H1 (cell line): ENCODE measurements around the gene IL17REL. TPM values are rescaled to one million over a fixed set of nuclear protein-coding genes. Genes with fewer than 3 reads are reported as not detected.

Source experiments
- CTCF ChIA-PET: fragments of 300-600 bp; sonication (Branson Sonifier 250); formaldehyde crosslinking; loops from one replicate; lab custom pipeline; 2021; ENCODE audit not compliant: partially characterized antibody; lab: Charles Lee
- POLR2A ChIA-PET: fragments of 300-600 bp; sonication (Branson Sonifier 250); formaldehyde crosslinking; loops from one replicate; lab custom pipeline; 2021; ENCODE audit warnings: inconsistent platforms; ENCODE audit not compliant: partially characterized antibody; lab: Charles Lee
- DNase-seq, 2 experiments: peaks; one replicate each; pipeline versions ENCODE4 v3.0.0 to v3.0.0-alpha.2; 2010 to 2022; ENCODE audit warnings: low spot score in 2 of 2, low read depth in 1 of 2, mixed read lengths in 1 of 2
- FAIRE-seq: peaks from 2 replicates; lab custom pipeline; 2011; peaks lifted over from hg19 to GRCh38; lab: Jason Lieb, UNC
- H2AFZ ChIP-seq: 2 replicates; pipeline ENCODE4 v1.8.1; 2012; ENCODE audit warnings: low read length, inconsistent platforms
- H2AK5ac ChIP-seq: 2 replicates; pipeline ENCODE4 v1.6.1; 2013; ENCODE audit warnings: low read depth, low read length
- H2BK120ac ChIP-seq: replicated peaks from 2 replicates; pipeline ENCODE3; 2013; ENCODE audit warnings: low read depth, low read length, inconsistent platforms
- H2BK12ac ChIP-seq: 2 replicates; pipeline ENCODE4 v1.6.1; 2013; ENCODE audit warnings: low read depth, low read length
- H2BK15ac ChIP-seq: 2 replicates; pipeline ENCODE4 v1.6.1; 2013; ENCODE audit warnings: low read length
- H2BK20ac ChIP-seq: 2 replicates; pipeline ENCODE4 v1.6.1; 2013; ENCODE audit warnings: low read length
- H2BK5ac ChIP-seq: 2 replicates; pipeline ENCODE4 v1.6.1; 2013; ENCODE audit warnings: low read depth, low read length
- H3K14ac ChIP-seq: 2 replicates; pipeline ENCODE4 v1.6.1; 2013; ENCODE audit warnings: inconsistent platforms; ENCODE audit not compliant: insufficient read length
- H3K18ac ChIP-seq: 2 replicates; pipeline ENCODE4 v1.6.1; 2013; ENCODE audit warnings: low read length; ENCODE audit errors: extremely low read depth
- H3K23ac ChIP-seq: 2 replicates; pipeline ENCODE4 v1.6.1; 2013; ENCODE audit warnings: inconsistent platforms; ENCODE audit not compliant: insufficient read length
- H3K23me2 ChIP-seq: 2 replicates; pipeline ENCODE4 v1.6.1; 2013; ENCODE audit warnings: low read depth, low read length
- H3K27ac ChIP-seq: 2 replicates; pipeline ENCODE4 v1.6.1; 2011; ENCODE audit warnings: low read depth, low read length, inconsistent platforms
- H3K27me3 ChIP-seq, 4 experiments: replicated peaks in 1 of 4; 1 replicate in 1 of 4; 2 replicates in 3 of 4; pipeline versions ENCODE4 v1.6.1 to v1.8.1; 2011 to 2013; ENCODE audit warnings: low read length in 3 of 4, mild to moderate bottlenecking in 3 of 4, inconsistent platforms in 2 of 4, mixed read lengths in 2 of 4, moderate library complexity in 1 of 4; ENCODE audit not compliant: control insufficient read depth in 3 of 4, insufficient read depth in 3 of 4; ENCODE audit errors: extremely low read depth in 1 of 4
- H3K36me3 ChIP-seq, 4 experiments: 2 replicates each; pipeline versions ENCODE4 v1.6.1 to v1.8.1; 2011 to 2013; ENCODE audit warnings: mild to moderate bottlenecking in 4 of 4, low read length in 3 of 4, moderate library complexity in 2 of 4, control low read depth in 1 of 4, inconsistent platforms in 1 of 4; ENCODE audit not compliant: insufficient read depth in 4 of 4, control insufficient read depth in 2 of 4
- H3K4ac ChIP-seq: replicated peaks from 2 replicates; pipeline ENCODE3; 2013; ENCODE audit warnings: low read length, low read depth, mixed read lengths, inconsistent platforms; ENCODE audit not compliant: insufficient read length
- H3K4me1 ChIP-seq, 4 experiments: replicated peaks in 1 of 4; 1 replicate in 1 of 4; 2 replicates in 3 of 4; pipeline versions ENCODE4 v1.6.1 to v1.8.1; 2011 to 2013; ENCODE audit warnings: low read length in 3 of 4, inconsistent platforms in 2 of 4, mixed read lengths in 1 of 4; ENCODE audit not compliant: insufficient read depth in 4 of 4, control insufficient read depth in 3 of 4
- H3K4me2 ChIP-seq, 2 experiments: 2 replicates each; pipeline versions ENCODE4 v1.6.1 to v1.8.1; 2011 to 2013; ENCODE audit warnings: low read depth in 2 of 2, low read length in 2 of 2, control low read depth in 1 of 2, inconsistent platforms in 1 of 2, mild to moderate bottlenecking in 1 of 2; ENCODE audit not compliant: insufficient read depth in 1 of 2
- H3K4me3 ChIP-seq, 4 experiments: fragments of 200-600, 300-600 bp in 1 of 4; sonication (generic), shearing (Covaris generic), sonication (Bioruptor Twin) in 1 of 4; 2 replicates each; pipeline versions ENCODE4 v1.5.1 to v1.8.1; 2011 to 2016; ENCODE audit warnings: low read length in 4 of 4, low read depth in 3 of 4, control low read depth in 2 of 4, inconsistent platforms in 2 of 4, mild to moderate bottlenecking in 2 of 4, mixed read lengths in 1 of 4, moderate library complexity in 1 of 4; ENCODE audit not compliant: insufficient read depth in 2 of 4; ENCODE audit errors: extremely low read depth in 1 of 4
- H3K56ac ChIP-seq: replicated peaks from 2 replicates; pipeline ENCODE3; 2013; ENCODE audit warnings: low read depth, mild to moderate bottlenecking, mixed read lengths, low read length, inconsistent platforms; ENCODE audit not compliant: insufficient read length
- H3K79me1 ChIP-seq: 2 replicates; pipeline ENCODE4 v1.6.1; 2013; ENCODE audit warnings: low read depth, low read length, control low read depth
- H3K79me2 ChIP-seq, 2 experiments: 2 replicates each; pipeline versions ENCODE4 v1.6.1 to v1.8.1; 2012 to 2013; ENCODE audit warnings: low read length in 2 of 2, mild to moderate bottlenecking in 2 of 2, inconsistent platforms in 1 of 2; ENCODE audit not compliant: insufficient read depth in 2 of 2, control insufficient read depth in 1 of 2
- H3K9ac ChIP-seq, 4 experiments: replicated peaks in 1 of 4; 1 replicate in 1 of 4; 2 replicates in 3 of 4; pipeline versions ENCODE4 v1.6.1 to v1.8.1; 2011 to 2013; ENCODE audit warnings: low read depth in 3 of 4, low read length in 3 of 4, control low read depth in 2 of 4, mild to moderate bottlenecking in 2 of 4, moderate library complexity in 2 of 4, inconsistent platforms in 1 of 4; ENCODE audit errors: extremely low read depth in 1 of 4
- H3K9me3 ChIP-seq, 2 experiments: 2 replicates each; pipeline versions ENCODE4 v1.6.1 to v1.8.1; 2012 to 2013; ENCODE audit warnings: mild to moderate bottlenecking in 2 of 2, moderate library complexity in 2 of 2, control low read depth in 1 of 2, inconsistent platforms in 1 of 2, low read depth in 1 of 2, low read length in 1 of 2, mixed read lengths in 1 of 2; ENCODE audit not compliant: insufficient read depth in 2 of 2
- H4K20me1 ChIP-seq, 2 experiments: replicated peaks in 1 of 2; 2 replicates each; pipeline versions ENCODE3 to v1.8.1; 2011 to 2013; ENCODE audit warnings: inconsistent platforms in 2 of 2, low read length in 2 of 2, mild to moderate bottlenecking in 1 of 2; ENCODE audit not compliant: insufficient read depth in 2 of 2, control insufficient read depth in 1 of 2
- H4K5ac ChIP-seq: 2 replicates; pipeline ENCODE4 v1.6.1; 2013; ENCODE audit warnings: low read length, low read depth, mixed read lengths, inconsistent platforms; ENCODE audit not compliant: insufficient read length
- H4K8ac ChIP-seq: 2 replicates; pipeline ENCODE4 v1.8.0; 2013; ENCODE audit warnings: mild to moderate bottlenecking, moderate library complexity, low read length, inconsistent platforms; ENCODE audit not compliant: insufficient read depth; ENCODE audit errors: extremely low read depth
- H4K91ac ChIP-seq: replicated peaks from 2 replicates; pipeline ENCODE3; 2013; ENCODE audit warnings: low read length, mixed read lengths, inconsistent platforms; ENCODE audit not compliant: insufficient read length
- ATF2 ChIP-seq: IDR thresholded peaks from 2 replicates; pipeline ENCODE4 v1.6.1; 2012; ENCODE audit warnings: low read length, inconsistent platforms
- CEBPB ChIP-seq: IDR thresholded peaks from 2 replicates; pipeline ENCODE4 v1.6.1; 2012; ENCODE audit warnings: low read depth, low read length
- CHD1 ChIP-seq: IDR thresholded peaks from 2 replicates; pipeline ENCODE4 v1.6.1; 2012; ENCODE audit warnings: low read depth, low read length, improper control_type of control experiment
- CHD2 ChIP-seq: IDR thresholded peaks from 2 replicates; pipeline ENCODE4 v1.6.1; 2012; ENCODE audit warnings: low read length, improper control_type of control experiment
- EP300 ChIP-seq, 2 experiments: IDR thresholded peaks; 1 replicate in 1 of 2; 2 replicates in 1 of 2; pipeline ENCODE4 v1.6.1; 2011 to 2012; ENCODE audit warnings: low read depth in 2 of 2, low read length in 2 of 2, mild to moderate bottlenecking in 2 of 2, borderline replicate concordance in 1 of 2, inconsistent platforms in 1 of 2, moderate library complexity in 1 of 2
- MAFK ChIP-seq: IDR thresholded peaks from 2 replicates; pipeline ENCODE4 v1.6.1; 2012; ENCODE audit warnings: low read depth, mild to moderate bottlenecking, improper control_type of control experiment, low read length
- NANOG ChIP-seq: IDR thresholded peaks from 2 replicates; pipeline ENCODE4 v1.6.1; 2011; ENCODE audit warnings: low read length, low read depth, mild to moderate bottlenecking, inconsistent platforms; ENCODE audit not compliant: insufficient read depth, poor library complexity, severe bottlenecking
- NRF1 ChIP-seq: IDR thresholded peaks from 2 replicates; pipeline ENCODE4 v1.6.1; 2011; ENCODE audit warnings: mild to moderate bottlenecking, low read depth, low read length, improper control_type of control experiment
- SAP30 ChIP-seq: fragments of 300-600 bp; sonication (generic); IDR thresholded peaks from 2 replicates; pipeline ENCODE4 v1.7.1; 2012; ENCODE audit warnings: low read length, moderate library complexity, mild to moderate bottlenecking, inconsistent platforms; ENCODE audit not compliant: insufficient read depth, insufficient replicate concordance
- SP4 ChIP-seq: IDR thresholded peaks from 2 replicates; pipeline ENCODE4 v1.6.1; 2012; ENCODE audit warnings: low read length, inconsistent platforms
- TAF1 ChIP-seq: IDR thresholded peaks from 2 replicates; pipeline ENCODE4 v1.6.1; 2011; ENCODE audit warnings: mild to moderate bottlenecking, low read depth, low read length
- TEAD4 ChIP-seq: IDR thresholded peaks from 2 replicates; pipeline ENCODE4 v1.6.1; 2012; ENCODE audit warnings: low read depth, low read length, inconsistent platforms, mixed read lengths
- ZNF274 ChIP-seq: IDR thresholded peaks from 2 replicates; pipeline ENCODE4 v1.7.0; 2012; ENCODE audit warnings: low read length, borderline replicate concordance; ENCODE audit errors: extremely low read depth
- WGBS, 2 experiments: shearing (Covaris generic) in 1 of 2; methylation state at CpG; one replicate each; pipeline versions ENCODE4 v1.1.6 to v1.1.7; 2013 to 2015; ENCODE audit warnings: low lambda C conversion rate in 2 of 2, mixed read lengths in 2 of 2, inconsistent platforms in 1 of 2, low coverage in 1 of 2, missing lambda C conversion rate in 1 of 2; ENCODE audit not compliant: insufficient replicate concordance in 2 of 2, insufficient coverage in 1 of 2, insufficient read length in 1 of 2; ENCODE audit errors: extremely low coverage in 1 of 2, missing lambda C conversion rate in 1 of 2; 5-methylcytosine and 5-hydroxymethylcytosine counted together
- polyA plus RNA-seq, 7 experiments: library from polyadenylated mRNA; depleted of rRNA in 3 of 7; stranded (reverse) in 5 of 7; unstranded in 2 of 7; fragments of >200 nt in 5 of 7; fragments of 200-250 nt in 2 of 7; gene quantifications; 1 replicate in 5 of 7; 2 replicates in 1 of 7; 4 replicates in 1 of 7; pipeline versions ENCODE4 v1.2.1 to v1.2.3, GENCODE V29; 2011 to 2013; ENCODE audit warnings: missing spikeins in 2 of 7, mixed read lengths in 2 of 7
- total RNA-seq: library from RNA; stranded (reverse); fragmentation: NEBNext Ultra II Directional; extraction: Animal tissue kit (Norgen Biotek cat#: 25700); gene quantifications from 2 replicates; pipeline ENCODE4 v1.2.1, GENCODE V29; 2021

IL17REL gene
- total and polyA plus RNA-seq, 2 of the 8 experiments (the other 6 are each of a cell fraction or from before 2014, with no cell fraction given) = 0.15 to 0.20 TPM

- ChIA-PET POLR2A (interaction anchor here (1.3 to 2.1 kb wide), 3 partner anchors 9 to 14 kb away, joined by 3 to 7 read pairs (median 4); partner anchors contain the start of gene PIM3), CTCF (interaction anchor here (0.7 to 2.4 kb wide), 7 partner anchors 9 to 112 kb away, joined by 3 to 9 read pairs (median 4); no protein-coding TSS in a partner anchor)
- H4K5ac ChIP-seq = no peak overlapping the region
- H2BK15ac ChIP-seq = no peak overlapping the region
- no peaks in the 10 kb centered on the region for H3K27me3 ChIP-seq
- no peaks in the 10 kb centered on the region for H3K79me2 ChIP-seq
- H3K9ac ChIP-seq = no peak overlapping the region
- no peaks in the 10 kb centered on the region for H3K36me3 ChIP-seq
- H2BK12ac ChIP-seq = peak overlapping the region; percentile 84; the same call in 1 of the 2 replicates
- no peak overlapping the region for H2BK5ac ChIP-seq
- no peak overlapping the region for H3K27ac ChIP-seq
- no peak overlapping the region for H3K23ac ChIP-seq
- no peak overlapping the region for H2AK5ac ChIP-seq
- H3K56ac ChIP-seq = no peak overlapping the region
- H2BK120ac ChIP-seq = peak overlapping the region; percentile 78
- H4K20me1 ChIP-seq = no peaks in the 10 kb centered on the region
- peak overlapping the region; percentile 38; the same call in 1 of the 2 replicates for H3K18ac ChIP-seq
- no peak overlapping the region for H2AFZ ChIP-seq
- no peak for TF ChIP-seq MAFK
- TF ChIP-seq NANOG = no peak
- TF ChIP-seq SAP30 = no peak
- no peak for TF ChIP-seq ZNF274
- TF ChIP-seq NRF1 = no peak
- TF ChIP-seq CHD1 = no peak
- no peak for TF ChIP-seq TAF1
- TF ChIP-seq CHD2 = no peak
- TF ChIP-seq CEBPB = no peak
- TF ChIP-seq SP4 = no peak
- TF ChIP-seq ATF2 = no peak
- no peak for TF ChIP-seq TEAD4
- TF ChIP-seq EP300 (IDR thresholded peaks at IDR 0.05; ENCODE audit: borderline replicate concordance in 1 of 2, low read depth in 2 of 2, low read length in 2 of 2) = no peak
- TF ChIP-seq, all 59 proteins: peak for 0
- no peak overlapping the region for H3K4me2 ChIP-seq
- H3K79me1 ChIP-seq = no peaks in the 10 kb centered on the region
- no peak overlapping the region; the same call in 1 of the 2 replicates for H4K8ac ChIP-seq
- WGBS, 2 experiments = 74% methylated on average over 6 of the region's 6 CpGs; no CpG with 5 or more reads in 1 of the 2 experiments
- H3K4me3 ChIP-seq = no peak overlapping the region
- H2BK20ac ChIP-seq = no peak overlapping the region
- DNase-seq = no peak
- no peaks in the 10 kb centered on the region for H3K9me3 ChIP-seq
- FAIRE-seq = no peak
- no peak overlapping the region for H3K14ac ChIP-seq
- H3K4ac ChIP-seq = no peak overlapping the region
- H4K91ac ChIP-seq = peak overlapping the region; percentile 74
- peaks cover 0 to 33% (median 13%) of the 10 kb centered on the region in 4 experiments; a peak in 5 of 7 replicates for H3K4me1 ChIP-seq
- peaks cover 3% of the 10 kb centered on the region; the same call in 1 of the 2 replicates for H3K23me2 ChIP-seq
Measured at GRCh38 chr22:49947296-49947622, 65.3 kb downstream of the IL17REL start.
